Left lung (tissue), 10 donors: ENCODE data around the gene AGPAT3. TPM values are rescaled to one million over a fixed set of nuclear protein-coding genes. Genes with fewer than 3 reads are reported as not detected.

Source experiments
- ATAC-seq: fragments of 200-7000 bp; cut with Tn5 transposase; one replicate; pipeline ENCODE4 v1.9.1; 2020; ENCODE audit warnings: moderate library complexity
- DNase-seq, 4 donors: peaks; one replicate each; pipeline ENCODE4 v3.0.0-alpha.2; 2013 to 2020
- H3K27ac ChIP-seq, 2 donors: fragments of 200-600 bp; sonication (generic) in 1 of 2; one replicate each; pipeline versions ENCODE4 v1.5.0 to v1.8.0; 2020 to 2021
- H3K27me3 ChIP-seq, 2 donors: fragments of 200-600 bp; sonication (generic) in 1 of 2; one replicate each; pipeline versions ENCODE4 v1.5.0 to v1.8.0; 2020 to 2021
- H3K36me3 ChIP-seq, 2 donors: fragments of 200-600 bp; sonication (generic) in 1 of 2; one replicate each; pipeline versions ENCODE4 v1.5.0 to v1.8.0; 2020 to 2021
- H3K4me1 ChIP-seq, 2 donors: fragments of 200-600 bp; one replicate each; pipeline ENCODE4 v1.8.0; 2021
- H3K4me3 ChIP-seq, 2 donors: fragments of 200-600 bp; sonication (generic) in 1 of 2; one replicate each; pipeline versions ENCODE4 v1.5.0 to v1.8.0; 2020 to 2021; ENCODE audit warnings: mild to moderate bottlenecking in 1 of 2
- H3K9me3 ChIP-seq, 2 donors: fragments of 200-600 bp; sonication (generic) in 1 of 2; one replicate each; pipeline versions ENCODE4 v1.5.0 to v1.8.0; 2020 to 2021
- intact Hi-C, 2 donors: fragments of 100-400 bp; cut with DNase I; formaldehyde crosslinking; loops; one replicate each; pipeline versions ENCODE4 v1.11.2 to v1.14.2; 2022
- polyA plus RNA-seq, 6 donors: library from polyadenylated mRNA; unstranded; fragments of 120-200 nt; gene quantifications; one replicate each; pipeline ENCODE4 v1.2.1, GENCODE V29; 2013; ENCODE audit not compliant: insufficient read length in 6 of 6
- total RNA-seq, 2 donors: library from RNA; stranded (reverse); fragmentation: NEBNext Ultra II Directional; extraction: Animal tissue kit (Norgen Biotek cat#: 25700); gene quantifications; one replicate each; pipeline ENCODE4 v1.2.1, GENCODE V29; 2021
- TF ChIP-seq, protein P1 (sequence below), 2 donors: fragments of 200-600 bp; sonication (generic) in 1 of 2; IDR thresholded peaks; one replicate each; pipeline versions ENCODE4 v1.5.0 to v1.8.0; 2021; ENCODE audit warnings: antibody characterized with exemption in 2 of 2
- donor health status: DM: no; HTN: yes; CAD: no.
- donor health status: DM: no; HTN: no; CAD: no.

Gene AGPAT3
- total and polyA plus RNA-seq, 8 donors: 37.4 to 111 (median 42.8) TPM

DNA sequence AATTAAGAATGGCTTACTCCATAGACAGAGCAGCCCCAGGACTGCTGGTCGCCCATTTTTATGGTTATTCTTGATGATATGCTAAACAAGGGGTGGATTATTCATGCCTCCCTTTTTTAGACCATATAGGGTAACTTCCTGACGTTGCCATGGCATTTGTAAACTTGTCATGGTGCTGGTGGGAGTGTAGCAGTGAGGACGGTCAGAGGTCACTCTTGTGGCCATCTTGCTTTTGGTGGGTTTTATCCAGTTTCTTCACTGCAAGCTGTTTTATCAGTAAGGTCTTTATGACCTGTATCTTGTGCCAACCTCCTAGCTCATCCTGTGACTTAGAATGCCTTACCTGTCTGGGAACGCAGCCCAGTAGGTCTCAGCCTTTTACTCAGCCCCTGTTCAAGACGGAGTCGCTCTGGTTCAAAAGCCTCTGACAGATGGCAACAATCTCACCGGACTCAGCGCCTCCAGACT, 5.2 kb upstream of the AGPAT3 start:
- Histone ChIP-seq H3K36me3 (no peaks in the 10 kb centered on the region), H3K9me3 (no peaks in the 10 kb centered on the region), H3K27me3 (peaks cover 0 to 6% of the 10 kb centered on the region in 2 donors), H3K4me3 (no peak overlapping the region), H3K27ac (no peak overlapping the region), H3K4me1 (peaks cover 0 to 20% of the 10 kb centered on the region in 2 donors)
- intact Hi-C loops: no loop called here
- no peak for ATAC-seq
- no peak for DNase-seq
- TF ChIP-seq, protein P1, sequence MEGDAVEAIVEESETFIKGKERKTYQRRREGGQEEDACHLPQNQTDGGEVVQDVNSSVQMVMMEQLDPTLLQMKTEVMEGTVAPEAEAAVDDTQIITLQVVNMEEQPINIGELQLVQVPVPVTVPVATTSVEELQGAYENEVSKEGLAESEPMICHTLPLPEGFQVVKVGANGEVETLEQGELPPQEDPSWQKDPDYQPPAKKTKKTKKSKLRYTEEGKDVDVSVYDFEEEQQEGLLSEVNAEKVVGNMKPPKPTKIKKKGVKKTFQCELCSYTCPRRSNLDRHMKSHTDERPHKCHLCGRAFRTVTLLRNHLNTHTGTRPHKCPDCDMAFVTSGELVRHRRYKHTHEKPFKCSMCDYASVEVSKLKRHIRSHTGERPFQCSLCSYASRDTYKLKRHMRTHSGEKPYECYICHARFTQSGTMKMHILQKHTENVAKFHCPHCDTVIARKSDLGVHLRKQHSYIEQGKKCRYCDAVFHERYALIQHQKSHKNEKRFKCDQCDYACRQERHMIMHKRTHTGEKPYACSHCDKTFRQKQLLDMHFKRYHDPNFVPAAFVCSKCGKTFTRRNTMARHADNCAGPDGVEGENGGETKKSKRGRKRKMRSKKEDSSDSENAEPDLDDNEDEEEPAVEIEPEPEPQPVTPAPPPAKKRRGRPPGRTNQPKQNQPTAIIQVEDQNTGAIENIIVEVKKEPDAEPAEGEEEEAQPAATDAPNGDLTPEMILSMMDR (IDR thresholded peaks at IDR 0.05): no peak

DNA sequence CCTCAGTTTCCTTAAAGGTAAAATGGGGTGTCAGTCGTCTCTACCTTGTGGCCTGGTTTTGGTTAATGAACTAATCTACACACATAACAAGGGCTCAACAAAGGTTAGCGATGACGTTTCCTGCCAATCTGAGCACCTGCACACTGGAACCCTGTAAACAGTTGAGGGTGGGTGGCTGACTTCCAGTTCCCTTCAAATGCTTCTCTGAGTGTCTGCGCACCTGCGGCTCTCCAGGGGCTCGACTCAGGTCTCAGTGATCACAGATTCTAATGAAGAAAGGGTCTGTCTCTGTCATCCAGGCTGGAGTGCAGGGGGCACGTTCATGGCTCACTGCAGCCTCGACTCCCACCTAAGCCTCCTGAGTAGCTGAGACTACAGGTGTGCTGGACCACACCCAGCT, 3.3 kb upstream of the AGPAT3 start:
- peaks cover 5 to 19% of the 10 kb centered on the region in 2 donors for H3K4me1 ChIP-seq
- ATAC-seq (no peak), DNase-seq (peak in 1 of 4 donors; percentile 47)
- no peaks in the 10 kb centered on the region for H3K9me3 ChIP-seq
- H3K27me3 ChIP-seq: peaks cover 0 to 6% of the 10 kb centered on the region in 2 donors
- intact Hi-C loops: no loop called here
- H3K27ac ChIP-seq: no peak overlapping the region
- H3K4me3 ChIP-seq: no peak overlapping the region
- TF ChIP-seq, protein P1 (IDR thresholded peaks at IDR 0.05): no peak
- H3K36me3 ChIP-seq: no peaks in the 10 kb centered on the region

DNA sequence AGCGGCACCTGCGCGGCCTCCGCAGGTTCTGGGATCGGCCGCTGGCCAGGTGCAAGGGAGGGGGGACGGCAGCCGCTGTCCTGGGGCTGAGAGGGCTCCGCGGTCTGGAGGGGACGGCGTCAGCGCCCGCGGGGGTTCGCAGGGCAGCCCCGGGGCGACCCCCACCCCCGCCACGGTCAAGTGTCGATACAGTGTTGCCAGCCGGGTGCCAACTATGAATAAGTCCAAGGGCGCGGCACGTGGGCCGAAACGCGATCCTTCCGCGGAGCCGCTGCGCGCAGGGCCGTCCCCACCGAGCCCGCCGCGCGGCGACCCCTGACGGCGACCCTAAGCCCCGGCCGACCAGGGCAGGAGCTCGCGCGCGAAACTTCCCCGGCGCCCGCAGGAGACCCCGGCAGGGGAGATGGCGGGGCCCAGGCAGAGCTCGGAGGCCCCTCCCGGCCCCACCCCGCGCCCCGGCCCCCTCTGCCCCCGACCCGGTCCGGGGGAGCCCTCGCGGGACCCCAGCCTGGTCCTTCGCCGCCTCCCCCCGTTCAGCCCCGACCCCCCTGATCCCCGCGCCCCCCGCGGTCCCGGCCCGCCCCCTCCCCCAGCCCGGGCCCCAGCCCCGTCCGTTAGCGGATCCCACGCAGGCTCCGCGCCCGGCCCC, 586 bp upstream of the AGPAT3 start:
- H3K4me1 ChIP-seq: peaks cover 6 to 44% of the 10 kb centered on the region in 2 donors
- H3K4me3 ChIP-seq: peak overlapping the region; percentile 59 to 78
- intact Hi-C loops: no loop called here
- peaks cover 0 to 6% of the 10 kb centered on the region in 2 donors for H3K27me3 ChIP-seq
- peak overlapping the region; percentile 65 to 81 for H3K27ac ChIP-seq
- peak in 2 of 4 donors; percentile 59 to 89 for DNase-seq
- H3K36me3 ChIP-seq: no peaks in the 10 kb centered on the region
- no peaks in the 10 kb centered on the region for H3K9me3 ChIP-seq
- TF ChIP-seq, protein P1 (IDR thresholded peaks at IDR 0.05): no peak
- peak; percentile 76 for ATAC-seq

DNA sequence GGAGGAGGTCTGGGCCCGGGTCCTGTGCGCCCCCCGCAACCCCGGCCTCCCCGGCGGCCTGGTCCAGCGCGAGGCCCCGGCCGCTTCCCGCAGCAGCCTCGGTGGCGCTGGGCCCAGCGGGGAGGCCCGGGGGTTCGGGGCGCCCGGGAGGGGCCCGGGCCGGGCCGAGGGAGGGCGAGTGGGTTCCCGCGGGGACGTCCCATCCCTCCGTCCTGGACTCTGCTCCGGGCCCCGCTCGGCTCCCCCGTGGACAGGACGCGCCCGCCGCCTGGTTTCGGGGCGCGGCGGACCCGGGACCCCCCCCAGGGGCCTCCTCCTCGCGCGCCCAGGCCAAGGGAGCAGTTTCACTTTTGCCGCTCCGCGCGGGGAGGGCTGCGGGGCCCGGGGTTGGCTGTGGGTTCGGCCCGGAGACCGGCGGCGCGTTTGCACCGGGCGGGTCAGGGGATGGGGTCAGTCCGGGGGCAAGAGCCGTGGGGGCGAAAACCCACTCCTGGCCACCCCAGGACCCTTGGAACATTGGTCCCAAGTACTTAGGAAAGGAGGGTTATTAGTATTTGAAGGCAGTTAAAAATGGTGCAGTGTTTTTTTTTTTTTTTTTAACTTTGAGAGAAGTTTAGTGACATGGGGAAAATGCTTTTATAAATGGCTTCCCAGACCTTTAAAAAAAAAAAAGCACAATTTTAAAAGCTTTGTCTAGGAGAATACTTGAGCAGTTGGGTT, 677 bp downstream of the AGPAT3 start:
- peaks cover 6 to 47% of the 10 kb centered on the region in 2 donors for H3K4me1 ChIP-seq
- H3K36me3 ChIP-seq: no peaks in the 10 kb centered on the region
- DNase-seq (peak in 2 of 4 donors; percentile 60 to 90), ATAC-seq (peak; percentile 67)
- peak overlapping the region; percentile 87 to 88 for H3K27ac ChIP-seq
- peak overlapping the region; percentile 54 to 78 for H3K4me3 ChIP-seq
- TF ChIP-seq, protein P1 (IDR thresholded peaks at IDR 0.05): no peak
- H3K9me3 ChIP-seq: no peaks in the 10 kb centered on the region
- H3K27me3 ChIP-seq: peaks cover 0 to 6% of the 10 kb centered on the region in 2 donors
- intact Hi-C loops: no loop called here

DNA sequence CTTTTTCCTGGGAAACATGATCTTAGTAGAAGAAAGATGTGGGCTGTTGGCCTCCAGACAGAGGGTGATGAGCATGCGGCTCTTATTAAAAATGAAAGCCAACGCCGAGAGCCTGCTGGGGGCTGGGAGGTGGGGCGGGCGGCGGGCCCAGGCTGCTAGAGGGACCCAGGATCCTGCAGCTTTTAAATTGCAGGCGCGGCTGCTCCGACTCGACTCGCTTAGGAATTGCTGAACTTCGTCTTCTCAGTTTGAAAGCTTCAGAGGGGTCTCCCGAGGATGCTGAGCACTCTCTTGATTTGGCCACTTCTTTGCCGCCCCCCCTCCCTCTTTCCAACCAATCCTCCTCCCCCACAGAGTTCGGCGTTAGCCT, 1.2 kb downstream of the AGPAT3 start:
- peak overlapping the region; percentile 87 to 88 for H3K27ac ChIP-seq
- peak overlapping the region; percentile 54 to 78 for H3K4me3 ChIP-seq
- intact Hi-C loops: no loop called here
- ATAC-seq (peak; percentile 65), DNase-seq (peak in 3 of 4 donors; percentile 49 to 75 (median 64))
- no peaks in the 10 kb centered on the region for H3K36me3 ChIP-seq
- H3K4me1 ChIP-seq: peaks cover 6 to 47% of the 10 kb centered on the region in 2 donors
- peaks cover 0 to 6% of the 10 kb centered on the region in 2 donors for H3K27me3 ChIP-seq
- H3K9me3 ChIP-seq: no peaks in the 10 kb centered on the region
- TF ChIP-seq, protein P1 (IDR thresholded peaks at IDR 0.05): no peak
